SKM-1 treated with dmso at 0.1 percent for 144 hours (cell line): ENCODE measurements around the gene MAD1L1.
A peak's percentile ranks its signal among the peaks of the same experiment; 100 is the strongest.

Experiments
- DNase-seq: peaks from one replicate; lab custom pipeline; 2025; ENCODE audit not compliant: unreplicated experiment; lab: John Stamatoyannopoulos, UW

MAD1L1 gene

GRCh38 chr7:1945558-1945957 lies 287.2 kb downstream of the MAD1L1 start:
- no peak for DNase-seq

- DNase-seq = no peak
Observed at GRCh38 chr7:1944619-1945210, 288.0 kb downstream of the MAD1L1 start.

GRCh38 chr7:1943933-1944618 lies 288.7 kb downstream of the MAD1L1 start:
- no peak for DNase-seq

- no peak for DNase-seq
Observed at GRCh38 chr7:1943326-1943725, 289.4 kb downstream of the MAD1L1 start.

GRCh38 chr7:1942941-1943289 lies 289.8 kb downstream of the MAD1L1 start:
- no peak for DNase-seq

GRCh38 chr7:1942243-1942940 lies 290.4 kb downstream of the MAD1L1 start:
- DNase-seq = peak; percentile 48

GRCh38 chr7:1941464-1942242 lies 291.1 kb downstream of the MAD1L1 start:
- no peak for DNase-seq

- DNase-seq = peak; percentile 74
Observed at GRCh38 chr7:1940863-1941262, 291.9 kb downstream of the MAD1L1 start.

GRCh38 chr7:1940402-1940786 lies 292.4 kb downstream of the MAD1L1 start:
- DNase-seq = peak; percentile 87

GRCh38 chr7:1939434-1940401 lies 293.0 kb downstream of the MAD1L1 start:
- no peak for DNase-seq

GRCh38 chr7:1938788-1939433 lies 293.8 kb downstream of the MAD1L1 start:
- no peak for DNase-seq

GRCh38 chr7:1937252-1937605 lies 295.5 kb downstream of the MAD1L1 start:
- DNase-seq = no peak

GRCh38 chr7:1936531-1937251 lies 296.1 kb downstream of the MAD1L1 start:
- no peak for DNase-seq

GRCh38 chr7:1936006-1936310 lies 296.8 kb downstream of the MAD1L1 start:
- no peak for DNase-seq

GRCh38 chr7:1935176-1936005 lies 297.4 kb downstream of the MAD1L1 start:
- no peak for DNase-seq

- no peak for DNase-seq
Observed at GRCh38 chr7:1934756-1935155, 298.0 kb downstream of the MAD1L1 start.

GRCh38 chr7:1934017-1934416 lies 298.7 kb downstream of the MAD1L1 start:
- no peak for DNase-seq

- no peak for DNase-seq
Observed at GRCh38 chr7:1933066-1933750, 299.5 kb downstream of the MAD1L1 start.
